DMS79 treated with DMSO at 0.1 percent for 48 hours (cell line): ENCODE results near the gene RFPL4AL1.
A peak's percentile ranks its signal among the peaks of the same experiment; 100 is the strongest.
"Not testable (repeated sequence)": the region's sequence is repeated elsewhere in the genome, so short reads cannot be mapped to it uniquely, and the experiment has no call there.

Experiments
- DNase-seq: peaks from one replicate; lab custom pipeline; 2025; lab: John Stamatoyannopoulos, UW

Gene RFPL4AL1

DNA sequence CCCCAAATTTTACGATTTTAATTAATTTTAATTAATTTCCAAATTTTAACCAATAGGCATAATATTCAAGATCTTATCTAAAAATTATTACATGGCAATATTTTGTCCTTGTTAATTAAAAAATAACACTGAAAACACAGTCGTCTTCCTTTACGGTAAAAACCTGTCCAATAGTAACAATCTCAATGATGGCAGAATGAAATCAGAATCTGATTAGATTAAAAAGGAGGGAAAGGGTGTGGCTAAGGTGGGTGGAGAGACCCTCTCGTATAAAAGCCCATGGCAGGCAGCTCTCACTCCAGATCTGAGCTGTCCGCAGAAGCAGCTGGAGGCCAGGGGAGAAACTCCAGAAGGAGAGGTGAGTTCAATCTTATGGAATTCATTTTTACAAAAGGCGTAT lies at the start of gene RFPL4AL1:
TSS of gene RFPL4AL1 (plus strand) at position 301 of the 400 bp plus-strand sequence. CDS start 2,687 bp downstream, outside the sequence.
- not testable (repeated sequence) for DNase-seq

GRCh38 chr19:55720214-55720746 lies 48.6 kb upstream of the RFPL4AL1 start:
- no peak for DNase-seq

- no peak for DNase-seq
Measured at GRCh38 chr19:55720801-55721200, 48.1 kb upstream of the RFPL4AL1 start.

- DNase-seq: no peak
Measured at GRCh38 chr19:55723491-55723890, 45.4 kb upstream of the RFPL4AL1 start.

DNA sequence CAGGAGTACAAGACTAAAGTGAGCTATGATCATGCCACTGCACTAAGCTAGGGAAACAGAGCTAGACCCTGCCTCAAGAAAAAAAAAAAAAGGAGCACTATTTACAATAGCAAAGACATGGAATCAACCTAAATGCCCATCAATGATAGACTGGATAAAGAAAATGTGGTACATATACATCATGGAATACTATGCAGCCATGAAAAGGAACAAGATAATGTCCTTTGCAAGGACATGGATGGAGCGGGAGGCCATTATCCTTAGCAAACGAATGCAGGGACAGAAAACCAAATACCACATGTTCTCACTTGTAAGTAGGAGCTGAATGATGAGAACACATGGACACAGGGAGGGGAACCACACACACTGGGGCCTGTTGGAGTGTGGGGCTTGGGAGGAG lies 38.5 kb upstream of the RFPL4AL1 start:
- DNase-seq: not testable (repeated sequence)

- no peak for DNase-seq
Measured at GRCh38 chr19:55738302-55738701, 30.6 kb upstream of the RFPL4AL1 start, which contains the start of gene NLRP9. TSS of gene NLRP9 (minus strand) at chr19:55738402. CDS start at chr19:55738374, 28 bp downstream.

DNA sequence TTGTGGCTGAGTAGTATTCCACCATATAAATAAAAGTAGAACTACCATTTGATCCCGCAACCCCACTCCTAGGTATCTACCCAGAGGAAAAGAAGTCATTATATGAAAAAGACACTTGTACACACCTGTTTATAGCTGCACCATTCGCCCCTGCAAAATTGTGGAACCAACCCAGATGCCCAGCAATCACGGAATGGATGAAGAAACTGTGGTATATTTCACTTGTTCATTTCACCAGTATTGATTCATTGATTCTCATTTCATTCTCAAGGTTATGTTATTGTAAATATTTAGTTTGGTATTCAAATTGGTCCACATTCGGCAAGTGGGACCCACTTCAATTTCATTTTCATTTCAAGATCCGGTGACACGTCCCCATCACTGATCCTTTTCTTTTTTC lies 18.2 kb upstream of the RFPL4AL1 start:
- DNase-seq: no peak

DNA sequence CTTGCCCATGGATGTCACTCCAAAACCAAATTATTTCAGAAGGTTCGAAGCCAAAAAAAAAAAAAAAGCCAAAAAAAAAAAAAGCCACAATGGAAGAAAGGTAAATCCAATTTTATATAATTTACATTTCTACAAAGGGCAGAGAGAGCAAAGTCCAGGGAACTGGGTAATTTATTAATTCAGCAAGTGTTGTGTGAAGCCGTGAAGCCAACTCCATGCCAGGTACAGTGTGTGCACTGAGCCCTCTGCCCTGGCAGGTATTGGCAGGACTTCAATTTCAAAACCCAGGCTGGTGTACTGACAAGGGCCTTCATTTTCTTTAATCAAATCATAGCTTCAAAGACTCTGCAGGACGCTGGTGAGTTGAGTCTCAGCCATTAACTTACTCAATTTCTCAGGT lies 15.5 kb upstream of the RFPL4AL1 start:
- DNase-seq: no peak

DNA sequence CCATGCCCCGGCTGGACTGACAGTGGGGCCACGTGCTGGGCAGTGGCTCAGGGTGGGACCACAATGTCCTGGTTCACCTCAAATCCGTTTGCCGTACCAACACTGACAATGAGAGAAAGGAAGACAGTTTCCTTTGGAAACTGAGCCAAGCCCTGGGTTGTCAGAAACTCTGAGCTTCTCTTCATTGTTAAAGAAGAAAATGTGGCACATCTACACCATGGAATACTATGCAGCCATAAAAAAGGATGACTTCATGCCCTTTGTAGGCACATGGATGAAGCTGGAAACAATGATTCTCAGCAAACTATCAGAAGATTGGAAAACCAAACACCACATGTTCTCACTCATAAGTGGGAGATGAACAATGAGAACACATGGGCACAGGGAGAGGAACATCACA lies 12.1 kb upstream of the RFPL4AL1 start:
- not testable (repeated sequence) for DNase-seq

- DNase-seq: not testable (repeated sequence)
Measured at GRCh38 chr19:55758797-55759196, 10.1 kb upstream of the RFPL4AL1 start, which contains the start of gene RFPL4A. TSS of gene RFPL4A (plus strand) at chr19:55759097. CDS start at chr19:55761801, 2,704 bp downstream.

- DNase-seq: no peak
Measured at GRCh38 chr19:55766466-55766865, 2.5 kb upstream of the RFPL4AL1 start.

- not testable (repeated sequence) for DNase-seq
Measured at GRCh38 chr19:55769632-55770031, 714 bp downstream of the RFPL4AL1 start.

- no peak for DNase-seq
Measured at GRCh38 chr19:55777528-55777927, 8.6 kb downstream of the RFPL4AL1 start.

DNA sequence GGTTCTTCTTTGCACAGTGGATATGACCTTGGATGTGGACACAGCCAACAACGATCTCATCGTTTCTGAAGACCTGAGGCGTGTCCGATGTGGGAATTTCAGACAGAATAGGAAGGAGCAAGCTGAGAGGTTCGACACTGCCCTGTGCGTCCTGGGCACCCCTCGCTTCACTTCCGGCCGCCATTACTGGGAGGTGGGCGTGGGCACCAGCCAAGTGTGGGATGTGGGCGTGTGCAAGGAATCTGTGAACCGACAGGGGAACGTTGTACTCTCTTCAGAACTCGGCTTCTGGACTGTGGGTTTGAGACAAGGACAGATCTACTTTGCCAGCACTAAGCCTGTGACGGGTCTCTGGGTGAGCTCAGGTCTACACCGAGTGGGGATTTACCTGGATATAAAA lies 9.4 kb downstream of the RFPL4AL1 start:
- no peak for DNase-seq

GRCh38 chr19:55781112-55781511 lies 12.2 kb downstream of the RFPL4AL1 start:
- DNase-seq: no peak

DNA sequence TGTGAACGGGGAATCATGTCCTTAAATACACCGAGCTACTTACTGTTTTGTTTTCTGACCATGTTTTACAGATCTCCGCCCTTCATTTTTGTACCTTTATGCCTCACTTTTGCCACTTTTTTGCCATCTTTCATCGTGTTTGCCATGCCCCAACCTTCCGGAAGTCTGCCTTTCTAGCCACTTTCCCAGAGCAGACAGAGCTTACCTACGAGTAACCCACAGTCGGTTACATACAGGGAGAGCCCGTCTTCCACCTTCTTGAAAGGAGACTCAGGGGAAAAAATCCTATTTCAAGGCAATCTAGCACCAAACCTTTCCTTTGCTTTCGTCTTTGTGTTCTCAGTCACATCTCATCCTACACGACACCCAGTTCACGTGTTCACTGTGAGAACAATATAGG lies 26.1 kb downstream of the RFPL4AL1 start:
- no peak for DNase-seq

GRCh38 chr19:55801416-55801815 lies 32.5 kb downstream of the RFPL4AL1 start:
- DNase-seq: no peak

DNA sequence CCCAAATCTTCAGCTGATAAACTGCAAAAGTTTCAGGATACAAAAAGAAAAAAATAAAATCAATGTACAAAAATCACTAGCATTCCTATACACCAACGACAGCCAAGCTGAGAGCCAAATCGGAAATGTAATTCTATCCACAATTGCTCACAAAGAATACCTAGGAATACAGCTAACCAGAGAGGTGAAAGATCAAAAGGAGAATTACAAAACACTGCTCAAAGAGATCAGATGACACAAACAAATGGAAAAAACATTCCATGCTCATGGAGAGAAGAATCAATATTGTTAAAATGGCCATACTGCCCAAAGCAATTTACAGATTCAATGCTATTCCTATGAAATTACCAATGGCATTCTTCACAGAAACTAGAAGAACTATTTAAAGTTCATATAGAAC lies 33.4 kb downstream of the RFPL4AL1 start:
- no peak for DNase-seq

GRCh38 chr19:55809381-55810058 lies 40.6 kb downstream of the RFPL4AL1 start:
- peak; percentile 93 for DNase-seq

GRCh38 chr19:55811340-55811739 lies 42.4 kb downstream of the RFPL4AL1 start:
- no peak for DNase-seq

- DNase-seq: no peak
Measured at GRCh38 chr19:55812449-55812848, 43.5 kb downstream of the RFPL4AL1 start.

- DNase-seq: no peak
Measured at GRCh38 chr19:55813906-55814305, 45.0 kb downstream of the RFPL4AL1 start.

- DNase-seq: no peak
Measured at GRCh38 chr19:55820037-55820436, 51.1 kb downstream of the RFPL4AL1 start.
